ENCODE measurements around the gene NR1D1. TPM values are rescaled to one million over a fixed set of nuclear protein-coding genes. Genes with fewer than 3 reads are reported as not detected.

Gene NR1D1
- total and polyA plus RNA-seq, 2 of the 13 experiments (the other 11 are each of a cell fraction or from before 2014, with no cell fraction given), result 2.1 to 2.7 TPM

DNA sequence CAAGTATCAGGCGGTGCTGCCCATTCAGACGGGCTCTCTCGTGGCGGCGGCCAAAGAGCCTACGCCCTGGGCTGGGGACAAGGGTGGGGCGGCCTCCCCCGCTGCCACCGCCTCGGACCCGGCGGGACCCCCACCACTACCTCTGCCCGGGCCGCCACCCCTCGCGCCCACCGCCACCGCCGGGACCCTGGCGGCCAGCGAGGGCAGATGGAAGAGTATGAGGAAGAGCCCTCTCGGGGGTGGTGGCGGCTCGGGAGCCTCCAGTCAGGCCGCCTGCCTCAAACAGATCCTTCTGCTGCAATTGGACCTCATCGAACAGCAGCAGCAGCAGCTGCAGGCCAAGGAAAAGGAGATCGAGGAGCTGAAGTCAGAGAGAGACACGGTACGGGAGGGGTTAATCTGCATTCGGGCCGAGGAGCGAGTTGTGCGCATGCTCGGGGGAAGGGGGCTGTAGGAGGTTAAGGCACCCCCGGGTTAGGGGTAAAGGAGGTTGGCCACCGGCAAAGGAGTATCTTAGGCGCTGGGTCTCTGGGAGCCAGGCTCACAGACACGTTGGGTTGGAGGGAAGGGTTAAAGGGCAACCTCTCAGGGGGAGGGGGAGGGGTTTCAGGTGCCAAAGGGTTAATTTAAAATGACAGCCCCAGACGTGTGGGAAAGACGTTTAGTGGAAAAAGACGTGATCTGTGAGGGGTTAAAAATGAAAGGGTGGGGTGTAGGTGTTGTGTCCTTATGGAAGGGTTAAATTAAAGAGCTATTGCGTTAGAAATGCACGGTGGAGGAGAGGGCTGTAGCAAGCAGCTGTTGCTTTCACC is 22.8 kb upstream of the NR1D1 start (continued):
- no peak for TF ChIP-seq ZNF44 (CRISPR knock-in tag; IDR thresholded peaks at IDR 0.05)
- peak; percentile 85 for TF ChIP-seq PCBP2 (optimal IDR thresholded peaks at IDR 0.05; ENCODE audit: low read depth, low read length, poor library complexity, severe bottlenecking)
- no peak for TF ChIP-seq KLF11 (CRISPR knock-in tag; IDR thresholded peaks at IDR 0.05)
- no peak for TF ChIP-seq PCBP1 (IDR thresholded peaks at IDR 0.05; ENCODE audit: borderline replicate concordance, low read depth, low read length)
- TF ChIP-seq, protein P1, sequence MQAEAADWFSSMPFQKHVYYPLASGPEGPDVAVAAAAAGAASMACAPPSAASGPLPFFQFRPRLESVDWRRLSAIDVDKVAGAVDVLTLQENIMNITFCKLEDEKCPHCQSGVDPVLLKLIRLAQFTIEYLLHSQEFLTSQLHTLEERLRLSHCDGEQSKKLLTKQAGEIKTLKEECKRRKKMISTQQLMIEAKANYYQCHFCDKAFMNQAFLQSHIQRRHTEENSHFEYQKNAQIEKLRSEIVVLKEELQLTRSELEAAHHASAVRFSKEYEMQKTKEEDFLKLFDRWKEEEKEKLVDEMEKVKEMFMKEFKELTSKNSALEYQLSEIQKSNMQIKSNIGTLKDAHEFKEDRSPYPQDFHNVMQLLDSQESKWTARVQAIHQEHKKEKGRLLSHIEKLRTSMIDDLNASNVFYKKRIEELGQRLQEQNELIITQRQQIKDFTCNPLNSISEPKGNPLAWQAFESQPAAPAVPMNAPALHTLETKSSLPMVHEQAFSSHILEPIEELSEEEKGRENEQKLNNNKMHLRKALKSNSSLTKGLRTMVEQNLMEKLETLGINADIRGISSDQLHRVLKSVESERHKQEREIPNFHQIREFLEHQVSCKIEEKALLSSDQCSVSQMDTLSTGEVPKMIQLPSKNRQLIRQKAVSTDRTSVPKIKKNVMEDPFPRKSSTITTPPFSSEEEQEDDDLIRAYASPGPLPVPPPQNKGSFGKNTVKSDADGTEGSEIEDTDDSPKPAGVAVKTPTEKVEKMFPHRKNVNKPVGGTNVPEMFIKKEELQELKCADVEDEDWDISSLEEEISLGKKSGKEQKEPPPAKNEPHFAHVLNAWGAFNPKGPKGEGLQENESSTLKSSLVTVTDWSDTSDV (CRISPR knock-in tag; IDR thresholded peaks at IDR 0.05), result 0 out of 2 replicates have a peak, but pooled peaks have one; percentile 60
- TF ChIP-seq ZFP36L1 (CRISPR knock-in tag; IDR thresholded peaks at IDR 0.05), result no peak
- no peak for TF ChIP-seq BATF2 (CRISPR knock-in tag; IDR thresholded peaks at IDR 0.05)
- no peak for TF ChIP-seq ZNF260 (CRISPR knock-in tag; IDR thresholded peaks at IDR 0.05; ENCODE audit: borderline replicate concordance, low read depth)
- TF ChIP-seq PAWR (CRISPR knock-in tag; IDR thresholded peaks at IDR 0.05; ENCODE audit: borderline replicate concordance), result no peak
- no peak for TF ChIP-seq ZNF512B (CRISPR knock-in tag; IDR thresholded peaks at IDR 0.05; ENCODE audit: borderline replicate concordance)
- TF ChIP-seq ZNF280D (CRISPR knock-in tag; IDR thresholded peaks at IDR 0.05), result 0 out of 2 replicates have a peak, but pooled peaks have one; percentile 62
- no peak for TF ChIP-seq ZBTB42 (CRISPR knock-in tag; IDR thresholded peaks at IDR 0.05)
- no peak for TF ChIP-seq ISL2 (CRISPR knock-in tag; IDR thresholded peaks at IDR 0.05)
- no peak for TF ChIP-seq NCOA2 (CRISPR knock-in tag; IDR thresholded peaks at IDR 0.05)
- TF ChIP-seq GATA4 (IDR thresholded peaks at IDR 0.05; ENCODE audit: borderline replicate concordance, low read depth), result no peak
- TF ChIP-seq FOXK1 (CRISPR knock-in tag; IDR thresholded peaks at IDR 0.05; ENCODE audit: borderline replicate concordance, low read depth), result no peak; the same call in 1 of the 2 replicates
- 0 out of 2 replicates have a peak, but pooled peaks have one; percentile 35 for TF ChIP-seq ZNF607 (CRISPR knock-in tag; IDR thresholded peaks at IDR 0.05; ENCODE audit: borderline replicate concordance)
